GM10248 (cell line): Measurements from ENCODE around the gene ZMIZ1.
A peak's percentile ranks its signal among the peaks of the same experiment; 100 is the strongest.

Source experiments
- CTCF ChIA-PET: fragments of 300-600 bp; sonication (Branson Sonifier 250); formaldehyde crosslinking; extraction: SDS; loops from one replicate; lab custom pipeline; 2021; ENCODE audit warnings: antibody characterized with exemption; lab: Yijun Ruan, JAX
- POLR2A ChIA-PET: fragments of 350-650 bp; sonication (Branson Sonifier 250); formaldehyde crosslinking; extraction: SDS; loops from one replicate; lab custom pipeline; 2020; ENCODE audit warnings: antibody characterized with exemption; lab: Yijun Ruan, JAX
- DNase-seq: peaks from one replicate; pipeline ENCODE4 v3.0.0; 2012; ENCODE audit errors: extremely low spot score
- CTCF ChIP-seq: IDR thresholded peaks from 2 replicates; pipeline ENCODE4 v1.5.1; 2012; ENCODE audit warnings: mild to moderate bottlenecking, low read depth; ENCODE audit errors: extremely low read depth, missing control alignments, control extremely low read depth

Gene ZMIZ1

DNA sequence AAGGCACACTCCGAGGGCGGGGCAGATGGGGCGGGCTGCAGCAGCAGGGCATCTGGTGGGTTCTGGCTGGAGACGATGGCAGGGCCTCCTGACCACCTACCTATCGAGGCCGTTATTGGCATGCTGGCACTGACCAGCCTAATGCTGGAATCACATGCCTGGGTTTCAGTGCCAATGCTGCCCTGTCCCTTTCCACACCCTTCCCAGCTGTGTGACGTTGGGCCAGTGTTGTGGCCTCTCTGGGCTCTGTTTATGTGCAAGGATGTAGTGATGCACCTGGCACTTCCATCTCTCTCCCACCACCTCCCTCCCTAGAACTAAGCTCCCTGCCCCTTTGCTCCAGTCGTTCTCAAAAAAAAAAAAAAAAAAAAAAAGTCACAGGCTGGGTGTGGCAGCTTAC lies 132.9 kb downstream of the ZMIZ1 start:
- TF ChIP-seq CTCF, result no peak
- CTCF ChIA-PET, result interaction anchor here (0.9 to 3.0 kb wide), 2 partner anchors 10 to 12 kb away, joined by 3 to 15 read pairs; no protein-coding TSS in a partner anchor
- POLR2A ChIA-PET, result interaction anchor here (0.6 kb wide), 1 partner anchor 271 kb away, joined by 4 read pairs; no protein-coding TSS in a partner anchor
- no peak for DNase-seq

- DNase-seq, result peak; percentile 65
- ChIA-PET POLR2A (no interaction called here), CTCF (interaction anchor here (0.8 to 4.8 kb wide), 9 partner anchors 8 to 1155 kb away, joined by 3 to 51 read pairs (median 5); no protein-coding TSS in a partner anchor)
These were observed 133.6 kb downstream of the ZMIZ1 start for GRCh38 chr10:79202188-79203013.

DNA sequence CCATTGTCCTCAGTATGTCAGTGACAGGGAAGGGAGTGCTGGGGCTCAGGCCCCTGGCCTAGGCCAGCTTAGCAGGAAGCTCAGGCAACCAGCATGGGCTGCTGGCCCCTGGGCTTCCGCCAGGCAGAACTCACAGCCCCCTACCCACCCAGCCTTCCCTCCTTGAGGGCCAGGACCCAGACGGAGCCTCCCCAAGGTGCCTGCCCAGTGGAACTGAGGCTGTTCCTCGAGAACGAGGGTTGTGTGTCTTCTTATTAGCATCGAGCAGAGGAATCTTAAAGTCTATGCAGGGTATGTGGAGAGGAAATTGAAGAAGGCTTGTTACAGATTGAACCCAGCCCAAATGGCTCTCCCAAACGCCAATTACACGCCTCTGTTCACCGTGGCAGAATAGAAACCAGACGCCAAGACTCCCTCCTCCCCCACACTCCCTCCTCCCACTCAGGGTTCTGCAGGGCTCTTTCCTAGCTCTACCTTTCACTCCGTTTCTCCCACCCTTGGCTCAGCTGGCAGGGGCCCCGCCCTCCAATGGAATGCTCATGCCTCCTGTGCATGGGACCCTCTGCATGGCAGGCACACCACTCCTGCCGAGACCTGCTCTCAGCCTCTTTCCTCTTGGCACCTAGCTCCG lies 134.4 kb downstream of the ZMIZ1 start:
- peak; percentile 5 for TF ChIP-seq CTCF
- ChIA-PET CTCF (interaction anchor here (0.8 to 4.8 kb wide), 10 partner anchors 9 to 1156 kb away, joined by 3 to 51 read pairs (median 4); no protein-coding TSS in a partner anchor), POLR2A (no interaction called here)
- DNase-seq, result no peak

More at GRCh38 chr10:79202188-79203013, 133.6 kb downstream of the ZMIZ1 start:
- TF ChIP-seq CTCF, result peak; percentile 55

DNA sequence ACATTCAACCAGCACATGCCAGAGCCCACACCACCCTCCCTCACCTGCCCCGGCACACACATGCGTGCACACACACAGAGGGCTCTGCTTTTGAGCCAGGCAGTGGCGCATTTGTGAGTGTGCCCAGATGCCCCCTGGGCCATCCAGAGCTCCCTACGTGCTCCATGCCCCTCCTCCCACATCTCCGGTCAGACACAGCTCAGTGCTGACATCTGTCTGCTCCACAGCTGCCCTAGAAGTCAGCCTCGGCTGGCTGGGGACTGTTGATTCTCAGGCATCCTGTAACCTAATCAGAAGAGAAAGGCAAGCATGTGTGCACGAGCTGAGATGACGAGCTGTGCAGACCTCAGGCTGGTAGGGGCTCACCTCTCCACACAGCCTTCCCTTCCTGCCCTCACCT lies 135.1 kb downstream of the ZMIZ1 start:
- no peak for DNase-seq
- ChIA-PET POLR2A (no interaction called here), CTCF (interaction anchor here (0.9 to 4.8 kb wide), 7 partner anchors 9 to 1157 kb away, joined by 3 to 51 read pairs (median 8); no protein-coding TSS in a partner anchor)
- no peak for TF ChIP-seq CTCF

DNA sequence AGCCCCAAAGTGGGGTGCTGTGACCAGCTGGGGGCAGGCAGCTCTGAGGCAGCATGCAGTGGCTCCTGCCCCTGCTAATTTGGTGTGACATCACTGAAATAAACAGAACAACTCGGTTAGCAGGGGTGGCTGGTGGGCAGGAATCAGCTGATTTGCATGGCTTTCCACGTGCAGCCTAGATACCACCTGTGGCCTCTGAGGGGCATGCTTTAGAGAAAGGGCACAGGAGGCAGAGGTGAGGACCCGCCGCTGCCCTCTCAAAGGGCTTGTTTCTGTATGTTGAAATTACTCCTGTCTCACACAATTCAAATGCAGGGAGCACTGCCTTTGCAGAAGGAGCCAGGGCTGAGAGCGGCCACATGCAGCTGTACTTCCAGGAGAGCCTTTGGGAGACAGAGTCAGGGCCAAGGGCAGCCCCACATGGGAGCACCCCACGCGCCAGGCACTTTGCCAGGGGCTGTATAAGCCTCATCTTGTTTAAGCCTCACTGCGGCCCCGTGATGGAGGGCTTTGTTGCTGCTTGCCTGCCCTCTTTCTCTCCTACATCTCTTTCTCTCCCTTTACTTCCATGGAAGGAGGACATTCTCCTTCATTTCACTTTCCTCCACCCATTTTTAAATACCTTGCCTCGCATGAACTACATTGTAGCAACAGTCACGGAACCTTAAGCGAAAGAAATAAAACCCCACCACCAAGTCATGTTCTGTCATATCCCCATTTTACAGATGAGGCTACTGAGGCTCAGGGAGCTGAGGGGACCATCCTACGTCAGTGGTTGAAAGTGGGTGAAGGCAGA lies 137.7 kb downstream of the ZMIZ1 start:
- POLR2A ChIA-PET, result interaction anchor here (0.6 kb wide), 1 partner anchor 903 kb away, joined by 4 read pairs; no protein-coding TSS in a partner anchor
- no peak for DNase-seq
- CTCF ChIA-PET, result interaction anchor here (0.9 to 4.8 kb wide), 6 partner anchors 8 to 1159 kb away, joined by 3 to 51 read pairs (median 4); no protein-coding TSS in a partner anchor
- TF ChIP-seq CTCF, result no peak

- no peak for DNase-seq
- no peak for TF ChIP-seq CTCF
- CTCF ChIA-PET, result interaction anchor here (0.9 to 5.3 kb wide), 3 partner anchors 11 to 1160 kb away, joined by 4 to 39 read pairs (median 5); no protein-coding TSS in a partner anchor
- POLR2A ChIA-PET, result no interaction called here
These were observed 138.3 kb downstream of the ZMIZ1 start for GRCh38 chr10:79207096-79207357.
